ENCODE results near the gene NYNRIN. TPM values are rescaled to one million over a fixed set of nuclear protein-coding genes. Genes with fewer than 3 reads are reported as not detected.

The NYNRIN gene
- total and polyA plus RNA-seq, 2 of the 4 experiments (the other 2 are of a cell fraction), result 2.2 to 5.4 TPM

DNA sequence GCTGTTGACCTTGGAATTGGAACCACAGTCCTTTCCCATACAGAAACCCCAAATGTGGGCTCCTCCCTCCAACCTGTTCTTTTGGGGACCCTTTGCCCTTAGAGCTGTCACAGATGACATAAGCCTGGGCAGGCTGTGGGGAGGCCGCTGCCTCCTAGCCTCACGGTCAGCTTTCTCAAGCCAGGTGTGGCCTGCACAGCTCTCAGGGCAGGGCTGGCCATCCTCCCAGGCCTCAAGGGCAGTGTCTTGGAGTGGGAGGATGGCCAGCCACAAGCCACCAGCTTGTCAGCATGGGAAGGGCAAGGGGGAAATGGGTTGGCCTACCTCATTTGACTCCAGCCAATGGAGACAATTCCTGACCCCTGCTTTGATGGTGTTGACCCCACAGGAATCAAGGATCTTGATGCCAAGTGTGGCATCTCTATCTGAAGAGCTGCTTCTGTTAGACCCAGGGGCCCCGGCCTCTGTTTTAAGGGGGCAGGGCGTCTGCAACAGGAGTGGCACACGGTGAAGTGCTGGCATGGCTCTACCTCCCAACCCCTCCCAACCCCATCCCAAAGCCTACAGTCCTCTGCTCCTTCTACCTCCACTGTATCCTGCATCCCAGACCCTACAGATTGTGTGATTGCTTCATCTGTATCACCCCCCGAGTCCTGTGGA, 19.2 kb downstream of the NYNRIN start:
- ATAC-seq (ENCODE audit: low read depth) (no peak), DNase-seq (no peak)
- H3K56ac ChIP-seq (ENCODE audit: extremely low read depth, insufficient read depth, low read length), result no peak overlapping the region
- H4K91ac ChIP-seq (ENCODE audit: insufficient read depth, low read depth, low read length), result no peak overlapping the region
- H4K8ac ChIP-seq (ENCODE audit: low read depth in 2 of 2, low read length in 2 of 2), result no peak overlapping the region
- dilution Hi-C loops (cut with HindIII; ENCODE audit: low sequenced_read_pairs, unreplicated experiment), result no loop called here
- no peaks in the 10 kb centered on the region for H3K4me1 ChIP-seq (ENCODE audit: control insufficient read depth, insufficient read depth, low read length)
- peaks cover 26% of the 10 kb centered on the region for H3K27me3 ChIP-seq (ENCODE audit: control insufficient read depth, insufficient read depth, low read length)
- no peaks in the 10 kb centered on the region for H3K9me3 ChIP-seq (ENCODE audit: control insufficient read depth, insufficient read depth, low read length)
- peaks cover 3% of the 10 kb centered on the region; the same call in 1 of the 2 replicates for H3K9me1 ChIP-seq (ENCODE audit: insufficient read depth, low read length)
- no peak overlapping the region for H2BK15ac ChIP-seq (ENCODE audit: low read depth, low read length)
- H3K9ac ChIP-seq (ENCODE audit: low read depth, low read length), result no peak overlapping the region
- H3K4ac ChIP-seq (ENCODE audit: low read depth, low read length), result no peak overlapping the region
- ChIA-PET POLR2A (ENCODE audit: unreplicated experiment) (interaction anchor here (1.0 kb wide), 1 partner anchor 51 kb away, joined by 3 read pairs; no protein-coding TSS in a partner anchor), CTCF (interaction anchor here (0.7 to 0.9 kb wide), 2 partner anchors 14 to 47 kb away, joined by 3 to 4 read pairs; no protein-coding TSS in a partner anchor)
- intact Hi-C loops (cut with micrococcal nuclease), result no loop called here
- no peaks in the 10 kb centered on the region for H4K20me1 ChIP-seq (ENCODE audit: insufficient read depth, low read length)
- H2BK120ac ChIP-seq (ENCODE audit: low read depth, low read length), result no peak overlapping the region
- no peak overlapping the region for H3K18ac ChIP-seq (ENCODE audit: low read depth, low read length)
- H2BK20ac ChIP-seq (ENCODE audit: low read depth, low read length), result no peak overlapping the region
- H3K79me1 ChIP-seq (ENCODE audit: low read depth in 1 of 2, low read length in 2 of 2), result no peaks in the 10 kb centered on the region
- no peak overlapping the region for H3K27ac ChIP-seq (ENCODE audit: insufficient read depth, low read length)
- in situ Hi-C loops (cut with MboI; ENCODE audit: low sequenced_read_pairs), result no loop called here
- no peak for TF ChIP-seq CEBPB (IDR thresholded peaks at IDR 0.05; ENCODE audit: low read depth, low read length)
- TF ChIP-seq CHD1 (IDR thresholded peaks at IDR 0.05; ENCODE audit: low read depth, low read length), result no peak
- TF ChIP-seq MXI1 (IDR thresholded peaks at IDR 0.05; ENCODE audit: borderline replicate concordance, low read depth, low read length), result no peak
- no peak for TF ChIP-seq USF2 (IDR thresholded peaks at IDR 0.05; ENCODE audit: low read depth, low read length)
- no peak for TF ChIP-seq MAZ (IDR thresholded peaks at IDR 0.05; ENCODE audit: borderline replicate concordance, low read depth, low read length)
- TF ChIP-seq FOS (IDR thresholded peaks at IDR 0.05; ENCODE audit: low read depth, low read length), result no peak
- TF ChIP-seq, protein P1, sequence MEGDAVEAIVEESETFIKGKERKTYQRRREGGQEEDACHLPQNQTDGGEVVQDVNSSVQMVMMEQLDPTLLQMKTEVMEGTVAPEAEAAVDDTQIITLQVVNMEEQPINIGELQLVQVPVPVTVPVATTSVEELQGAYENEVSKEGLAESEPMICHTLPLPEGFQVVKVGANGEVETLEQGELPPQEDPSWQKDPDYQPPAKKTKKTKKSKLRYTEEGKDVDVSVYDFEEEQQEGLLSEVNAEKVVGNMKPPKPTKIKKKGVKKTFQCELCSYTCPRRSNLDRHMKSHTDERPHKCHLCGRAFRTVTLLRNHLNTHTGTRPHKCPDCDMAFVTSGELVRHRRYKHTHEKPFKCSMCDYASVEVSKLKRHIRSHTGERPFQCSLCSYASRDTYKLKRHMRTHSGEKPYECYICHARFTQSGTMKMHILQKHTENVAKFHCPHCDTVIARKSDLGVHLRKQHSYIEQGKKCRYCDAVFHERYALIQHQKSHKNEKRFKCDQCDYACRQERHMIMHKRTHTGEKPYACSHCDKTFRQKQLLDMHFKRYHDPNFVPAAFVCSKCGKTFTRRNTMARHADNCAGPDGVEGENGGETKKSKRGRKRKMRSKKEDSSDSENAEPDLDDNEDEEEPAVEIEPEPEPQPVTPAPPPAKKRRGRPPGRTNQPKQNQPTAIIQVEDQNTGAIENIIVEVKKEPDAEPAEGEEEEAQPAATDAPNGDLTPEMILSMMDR (conservative IDR thresholded peaks at IDR 0.05; ENCODE audit: low read depth, low read length), result no peak
- TF ChIP-seq RCOR1 (IDR thresholded peaks at IDR 0.05; ENCODE audit: insufficient replicate concordance, low read length), result no peak
- no peak for TF ChIP-seq RAD21 (IDR thresholded peaks at IDR 0.05; ENCODE audit: low read length)
- TF ChIP-seq BHLHE40 (IDR thresholded peaks at IDR 0.05; ENCODE audit: low read depth, low read length), result no peak
- TF ChIP-seq SMC3 (IDR thresholded peaks at IDR 0.05; ENCODE audit: low read depth, low read length), result no peak
- no peak for TF ChIP-seq RFX5 (IDR thresholded peaks at IDR 0.05; ENCODE audit: low read depth, low read length)
- no peak overlapping the region for H3K23ac ChIP-seq (ENCODE audit: low read depth, low read length)
- WGBS, 2 experiments (ENCODE audit: extremely low coverage in 2 of 2, insufficient read length in 1 of 2), result 72% methylated on average over 2 of the region's 6 CpGs; no CpG with 5 or more reads in 1 of the 2 experiments
- no TSS peak for BruUV-seq (replicated peaks)
- no peak overlapping the region for H2AK5ac ChIP-seq (ENCODE audit: low read depth, low read length)
- no peak overlapping the region for H2AK9ac ChIP-seq (replicated peaks; ENCODE audit: low read depth, low read length, poor library complexity)
- H4K5ac ChIP-seq (ENCODE audit: low read depth, low read length), result no peak overlapping the region
- no peak overlapping the region for H3K14ac ChIP-seq (replicated peaks; ENCODE audit: low read depth, low read length)
- H3K4me3 ChIP-seq (ENCODE audit: insufficient read depth, low read depth, low read length), result no peak overlapping the region
- no peak overlapping the region for H2BK5ac ChIP-seq (ENCODE audit: low read depth, low read length, poor library complexity, severe bottlenecking)
- H3K4me2 ChIP-seq (ENCODE audit: low read depth, low read length), result no peak overlapping the region
- H3K36me3 ChIP-seq (ENCODE audit: control insufficient read depth, insufficient read depth, low read length), result peaks cover 15% of the 10 kb centered on the region; the same call in 1 of the 2 replicates
- no peak overlapping the region for H2AFZ ChIP-seq (replicated peaks; ENCODE audit: low read length, poor library complexity)

Data from IMR-90 (cell line).